GM23338 (cell line): ENCODE measurements around the gene CENPA. TPM values are rescaled to one million over a fixed set of nuclear protein-coding genes. Genes with fewer than 3 reads are reported as not detected.

ENCODE experiments used
- ATAC-seq: fragments of 200-7000 bp; cut with Tn5 transposase; 3 replicates; pipeline ENCODE4 v1.9.1; 2020
- DNase-seq: peaks from one replicate; pipeline ENCODE4 v3.0.0-alpha.2; 2015; ENCODE audit warnings: low spot score
- H2AFZ ChIP-seq: fragments of 200-600 bp; sonication (generic); 2 replicates; pipeline ENCODE4 v1.8.0; 2016; ENCODE audit warnings: antibody characterized with exemption, mild to moderate bottlenecking, moderate library complexity
- H3F3A ChIP-seq: fragments of 200-600 bp; sonication (generic); replicated peaks from 2 replicates; pipeline ENCODE4 v1.8.0; 2017; ENCODE audit warnings: antibody characterized with exemption, mixed run types, low read depth
- H3K27ac ChIP-seq: fragments of 200-600 bp; sonication (generic); 2 replicates; pipeline ENCODE4 v1.6.1; 2016; ENCODE audit warnings: low read depth
- H3K27me3 ChIP-seq: fragments of 200-600 bp; sonication (generic); 2 replicates; pipeline ENCODE4 v1.8.0; 2016; ENCODE audit warnings: mild to moderate bottlenecking, mixed run types, moderate library complexity; ENCODE audit not compliant: insufficient read depth
- H3K36me3 ChIP-seq: fragments of 200-600 bp; sonication (generic); 2 replicates; pipeline ENCODE4 v1.8.0; 2016; ENCODE audit warnings: mild to moderate bottlenecking; ENCODE audit not compliant: insufficient read depth
- H3K4me1 ChIP-seq: fragments of 200-600 bp; sonication (generic); 2 replicates; pipeline ENCODE4 v1.8.0; 2016; ENCODE audit warnings: mild to moderate bottlenecking, moderate library complexity; ENCODE audit not compliant: insufficient read depth
- H3K4me2 ChIP-seq: fragments of 200-600 bp; sonication (generic); 2 replicates; pipeline ENCODE4 v1.7.1; 2017; ENCODE audit warnings: mixed run types
- H3K4me3 ChIP-seq: fragments of 200-600 bp; sonication (generic); 2 replicates; pipeline ENCODE4 v1.6.1; 2016; ENCODE audit warnings: mixed run types
- H3K79me2 ChIP-seq: fragments of 200-600 bp; sonication (generic); replicated peaks from 2 replicates; pipeline ENCODE4 v1.8.0; 2017; ENCODE audit warnings: mild to moderate bottlenecking; ENCODE audit not compliant: insufficient read depth
- H3K9me2 ChIP-seq: fragments of 200-600 bp; sonication (generic); 2 replicates; pipeline ENCODE4 v1.8.0; 2017; ENCODE audit not compliant: insufficient read depth
- H4K20me1 ChIP-seq: fragments of 200-600 bp; sonication (generic); replicated peaks from 2 replicates; pipeline ENCODE4 v1.8.0; 2017; ENCODE audit warnings: mild to moderate bottlenecking; ENCODE audit not compliant: insufficient read depth
- H3K27ac Mint-ChIP-seq: 2 replicates; pipeline ENCODE4 v1.8.0; 2020; ENCODE audit warnings: inconsistent platforms, mild to moderate bottlenecking, moderate library complexity, mixed read lengths
- H3K27me3 Mint-ChIP-seq: 3 replicates; pipeline ENCODE4 v1.8.0; 2022; ENCODE audit warnings: low read depth, mild to moderate bottlenecking, moderate library complexity, mixed read lengths, inconsistent platforms; ENCODE audit not compliant: insufficient read depth, poor library complexity
- H3K36me3 Mint-ChIP-seq: 3 replicates; pipeline ENCODE4 v1.8.0; 2021; ENCODE audit warnings: low read depth, mild to moderate bottlenecking, inconsistent platforms, moderate library complexity, mixed read lengths
- H3K4me1 Mint-ChIP-seq: 3 replicates; pipeline ENCODE4 v1.8.0; 2020; ENCODE audit warnings: mild to moderate bottlenecking, inconsistent platforms, mixed read lengths
- H3K4me3 Mint-ChIP-seq: 3 replicates; pipeline ENCODE4 v1.8.0; 2021; ENCODE audit warnings: moderate library complexity, mild to moderate bottlenecking, inconsistent platforms, mixed read lengths
- H3K9me3 Mint-ChIP-seq: 3 replicates; pipeline ENCODE4 v1.8.0; 2020; ENCODE audit warnings: moderate library complexity, mild to moderate bottlenecking, inconsistent platforms, mixed read lengths
- CTCF ChIP-seq, 2 experiments: fragments of 200-600 bp in 1 of 2; sonication (generic) in 1 of 2; conservative IDR thresholded peaks; 2 replicates each; pipeline versions ENCODE4 v1.5.1 to v1.6.1; 2016 to 2017; ENCODE audit warnings: antibody characterized with exemption in 2 of 2, low read depth in 2 of 2, mild to moderate bottlenecking in 2 of 2, moderate library complexity in 1 of 2
- ETS1 ChIP-seq: IDR thresholded peaks from 2 replicates; pipeline ENCODE4 v1.6.1; 2016; ENCODE audit warnings: antibody characterized with exemption
- EZH2 ChIP-seq: fragments of 200-600 bp; sonication (generic); IDR thresholded peaks from one replicate; pipeline ENCODE4 v1.8.0; 2017; ENCODE audit warnings: antibody characterized with exemption, mild to moderate bottlenecking, low read depth; ENCODE audit not compliant: unreplicated experiment
- NANOG ChIP-seq: IDR thresholded peaks from 2 replicates; pipeline ENCODE4 v1.6.1; 2016; ENCODE audit warnings: antibody characterized with exemption, borderline replicate concordance
- POLR2AphosphoS5 ChIP-seq: IDR thresholded peaks from 2 replicates; pipeline ENCODE4 v1.6.1; 2016; ENCODE audit warnings: antibody characterized with exemption, low read depth
- REST ChIP-seq: IDR thresholded peaks from one replicate; pipeline ENCODE4 v1.6.1; 2018; ENCODE audit warnings: antibody characterized with exemption; ENCODE audit not compliant: unreplicated experiment
- STAT1 ChIP-seq: IDR thresholded peaks from one replicate; pipeline ENCODE4 v1.6.1; 2016; ENCODE audit warnings: antibody characterized with exemption; ENCODE audit not compliant: unreplicated experiment
- ZNF331 ChIP-seq: fragments of 250-450 bp; sonication (Bioruptor Pico); IDR thresholded peaks from 2 replicates; pipeline ENCODE4 v1.5.0; 2020; ENCODE audit warnings: low read depth, mild to moderate bottlenecking, moderate library complexity
- ZNF462 ChIP-seq: fragments of 250-450 bp; sonication (Bioruptor Pico); IDR thresholded peaks from 2 replicates; pipeline ENCODE4 v1.5.0; 2020; ENCODE audit warnings: mild to moderate bottlenecking, moderate library complexity
- polyA plus RNA-seq: library from polyadenylated mRNA; unstranded; fragments of >200 nt; fragmentation: Nextera tagmentation; extraction: Ambion mirVana; gene quantifications from 2 replicates; pipeline ENCODE4 v1.2.1, GENCODE V29; 2016
- total RNA-seq: library from RNA; depleted of rRNA; stranded (reverse); fragments of >200 nt; shearing (Covaris generic); gene quantifications from 2 replicates; pipeline ENCODE4 v1.2.3, GENCODE V29; 2014

Gene CENPA
- total and polyA plus RNA-seq, 2 experiments from 2014 or later, result 16.8 to 24.2 TPM

GRCh38 chr2:26822877-26823276 is 37.0 kb downstream of the CENPA start:
- H3K9me2 ChIP-seq, result no peaks in the 10 kb centered on the region
- no peak for ATAC-seq
- no peaks in the 10 kb centered on the region for H3K4me1 ChIP-seq
- H3F3A ChIP-seq, result no peaks in the 10 kb centered on the region
- no peak for TF ChIP-seq CTCF (conservative IDR thresholded peaks at IDR 0.05; ENCODE audit: low read depth in 2 of 2)
- TF ChIP-seq REST, result no peak
- no peak for TF ChIP-seq STAT1
- no peak for TF ChIP-seq ETS1
- TF ChIP-seq POLR2AphosphoS5, result no peak
- no peak for TF ChIP-seq ZNF331 (CRISPR knock-in tag)
- TF ChIP-seq NANOG, result no peak
- no peak for TF ChIP-seq EZH2
- no peaks in the 10 kb centered on the region for H3K27me3 ChIP-seq
- H3K27ac ChIP-seq, result no peak overlapping the region
- no peaks in the 10 kb centered on the region for H4K20me1 ChIP-seq
- H3K36me3 ChIP-seq, result no peaks in the 10 kb centered on the region
- Mint-ChIP-seq H3K27ac (no peak overlapping the region), H3K4me3 (no peak overlapping the region), H3K9me3 (no peaks in the 10 kb centered on the region), H3K27me3 (no peaks in the 10 kb centered on the region), H3K4me1 (no peaks in the 10 kb centered on the region), H3K36me3 (no peaks in the 10 kb centered on the region)
- H3K4me2 ChIP-seq, result no peak overlapping the region
- H2AFZ ChIP-seq, result no peak overlapping the region
- no peaks in the 10 kb centered on the region for H3K79me2 ChIP-seq
- H3K4me3 ChIP-seq, result no peak overlapping the region
- no peak for DNase-seq

- peak; percentile 46; the same call in 2 of the 3 replicates for ATAC-seq
- H2AFZ ChIP-seq, result no peak overlapping the region
- H3K36me3 ChIP-seq, result no peaks in the 10 kb centered on the region
- no peaks in the 10 kb centered on the region for H3K79me2 ChIP-seq
- H3K36me3 Mint-ChIP-seq, result no peaks in the 10 kb centered on the region
- peaks cover 2% of the 10 kb centered on the region for H3K27me3 Mint-ChIP-seq
- H3K9me2 ChIP-seq, result no peaks in the 10 kb centered on the region
- H3K27ac Mint-ChIP-seq, result no peak overlapping the region
- H3K4me1 ChIP-seq, result no peaks in the 10 kb centered on the region
- H3K4me1 Mint-ChIP-seq, result no peaks in the 10 kb centered on the region
- no peak overlapping the region for H3K27ac ChIP-seq
- H3K4me3 ChIP-seq, result no peak overlapping the region
- no peaks in the 10 kb centered on the region for H4K20me1 ChIP-seq
- no peaks in the 10 kb centered on the region for H3F3A ChIP-seq
- H3K4me3 Mint-ChIP-seq, result no peak overlapping the region
- peak; percentile 68 for DNase-seq
- H3K4me2 ChIP-seq, result no peak overlapping the region
- no peaks in the 10 kb centered on the region for H3K27me3 ChIP-seq
- no peaks in the 10 kb centered on the region for H3K9me3 Mint-ChIP-seq
- TF ChIP-seq ZNF462 (CRISPR knock-in tag), result no peak
These were observed 52.5 kb downstream of the CENPA start for GRCh38 chr2:26838121-26838906.
